ENCODE data around the gene SON.

SON gene

DNA sequence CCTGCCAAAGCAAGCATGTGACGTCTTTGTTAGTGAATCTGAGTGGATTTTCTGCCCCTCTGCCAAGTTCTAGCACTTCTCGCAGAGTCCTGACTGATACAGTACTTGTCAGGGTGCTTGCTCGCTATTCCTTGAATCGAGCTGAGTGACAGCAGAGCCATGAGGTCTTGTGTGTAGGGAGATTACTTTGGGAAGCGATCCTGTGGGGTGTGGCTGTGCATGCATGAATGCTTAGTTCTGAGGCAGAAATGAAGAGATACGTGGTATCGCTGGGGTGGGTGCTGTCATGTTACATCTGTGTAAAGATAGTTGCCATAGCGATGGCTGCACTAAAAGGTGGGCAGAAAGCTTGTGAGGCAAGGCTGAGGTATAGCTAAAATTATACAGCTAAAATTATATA lies 32.0 kb upstream of the SON start:
- TF ChIP-seq, protein P1, sequence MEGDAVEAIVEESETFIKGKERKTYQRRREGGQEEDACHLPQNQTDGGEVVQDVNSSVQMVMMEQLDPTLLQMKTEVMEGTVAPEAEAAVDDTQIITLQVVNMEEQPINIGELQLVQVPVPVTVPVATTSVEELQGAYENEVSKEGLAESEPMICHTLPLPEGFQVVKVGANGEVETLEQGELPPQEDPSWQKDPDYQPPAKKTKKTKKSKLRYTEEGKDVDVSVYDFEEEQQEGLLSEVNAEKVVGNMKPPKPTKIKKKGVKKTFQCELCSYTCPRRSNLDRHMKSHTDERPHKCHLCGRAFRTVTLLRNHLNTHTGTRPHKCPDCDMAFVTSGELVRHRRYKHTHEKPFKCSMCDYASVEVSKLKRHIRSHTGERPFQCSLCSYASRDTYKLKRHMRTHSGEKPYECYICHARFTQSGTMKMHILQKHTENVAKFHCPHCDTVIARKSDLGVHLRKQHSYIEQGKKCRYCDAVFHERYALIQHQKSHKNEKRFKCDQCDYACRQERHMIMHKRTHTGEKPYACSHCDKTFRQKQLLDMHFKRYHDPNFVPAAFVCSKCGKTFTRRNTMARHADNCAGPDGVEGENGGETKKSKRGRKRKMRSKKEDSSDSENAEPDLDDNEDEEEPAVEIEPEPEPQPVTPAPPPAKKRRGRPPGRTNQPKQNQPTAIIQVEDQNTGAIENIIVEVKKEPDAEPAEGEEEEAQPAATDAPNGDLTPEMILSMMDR (IDR thresholded peaks at IDR 0.05; ENCODE audit: unreplicated experiment in 3 of 3) = no peak
- H3K36me3 Mint-ChIP-seq (ENCODE audit: low read depth) = peaks cover 76% of the 10 kb centered on the region
- no peaks in the 10 kb centered on the region for H3K27me3 Mint-ChIP-seq (ENCODE audit: low read depth)
- H3K4me3 Mint-ChIP-seq = no peak overlapping the region
- no peak overlapping the region for H3K27ac Mint-ChIP-seq
- no peaks in the 10 kb centered on the region for H3K9me3 Mint-ChIP-seq
- no peaks in the 10 kb centered on the region for H3K4me1 Mint-ChIP-seq

- H3K9me3 Mint-ChIP-seq = no peaks in the 10 kb centered on the region
- H3K36me3 Mint-ChIP-seq (ENCODE audit: low read depth) = peaks cover 77% of the 10 kb centered on the region
- TF ChIP-seq, protein P1 (IDR thresholded peaks at IDR 0.05; ENCODE audit: unreplicated experiment in 3 of 3) = no peak
These were observed 31.2 kb upstream of the SON start for GRCh38 chr21:33511639-33512038.

DNA sequence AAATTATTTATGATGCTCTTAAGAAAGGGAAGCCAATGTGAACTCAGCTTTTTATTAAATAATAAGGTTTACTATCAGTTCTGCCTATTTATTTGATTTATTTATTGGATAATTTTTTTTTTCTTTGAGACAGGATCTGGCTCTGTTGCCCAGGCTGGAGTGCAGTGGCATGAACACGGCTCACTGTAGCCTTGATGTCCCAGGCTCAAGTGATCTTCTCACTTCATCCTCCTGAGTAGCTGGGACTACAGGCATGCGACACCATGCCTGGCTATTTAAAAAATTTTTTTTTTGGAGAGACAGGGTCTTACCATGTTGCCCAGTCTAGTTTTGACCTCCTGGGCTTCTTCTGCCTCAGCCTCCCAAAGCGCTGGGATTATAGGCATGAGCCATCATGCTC lies 30.4 kb upstream of the SON start:
- H3K9me3 Mint-ChIP-seq = no peaks in the 10 kb centered on the region
- H3K27me3 Mint-ChIP-seq (ENCODE audit: low read depth) = no peaks in the 10 kb centered on the region
- H3K4me3 Mint-ChIP-seq = no peak overlapping the region
- no peak overlapping the region for H3K27ac Mint-ChIP-seq
- TF ChIP-seq, protein P1 (IDR thresholded peaks at IDR 0.05; ENCODE audit: unreplicated experiment in 3 of 3) = no peak
- peaks cover 78% of the 10 kb centered on the region for H3K36me3 Mint-ChIP-seq (ENCODE audit: low read depth)
- no peaks in the 10 kb centered on the region for H3K4me1 Mint-ChIP-seq

More at GRCh38 chr21:33511639-33512038, 31.2 kb upstream of the SON start:
- Mint-ChIP-seq H3K4me1 (no peaks in the 10 kb centered on the region), H3K27ac (no peak overlapping the region), H3K4me3 (no peak overlapping the region), H3K27me3 (ENCODE audit: low read depth) (no peaks in the 10 kb centered on the region)

- Mint-ChIP-seq H3K9me3 (no peaks in the 10 kb centered on the region), H3K36me3 (ENCODE audit: low read depth) (peaks cover 75% of the 10 kb centered on the region), H3K4me1 (no peaks in the 10 kb centered on the region), H3K27me3 (ENCODE audit: low read depth) (no peaks in the 10 kb centered on the region), H3K4me3 (no peak overlapping the region), H3K27ac (no peak overlapping the region)
- TF ChIP-seq, protein P1 (IDR thresholded peaks at IDR 0.05; ENCODE audit: unreplicated experiment in 3 of 3) = no peak
These were observed 28.6 kb upstream of the SON start for GRCh38 chr21:33514229-33514628.

DNA sequence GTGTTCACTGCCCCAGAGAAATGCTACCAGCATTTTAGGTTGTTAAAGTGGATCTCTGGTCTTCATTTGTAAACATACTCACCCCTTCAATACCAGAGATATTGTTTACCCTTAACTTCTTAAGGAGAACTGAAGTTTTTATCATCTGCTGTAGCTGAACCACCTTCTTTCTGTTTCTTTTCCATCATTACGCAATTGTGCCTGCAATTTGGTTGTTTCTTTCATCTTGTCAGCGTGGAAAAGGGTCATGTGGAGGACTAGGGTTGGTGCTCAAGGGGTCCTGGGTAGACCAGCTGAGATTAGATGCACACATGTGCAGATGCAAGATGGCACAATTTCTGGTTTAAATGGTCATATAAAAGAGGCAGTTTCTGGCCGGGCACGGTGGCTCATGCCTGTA lies 23.9 kb upstream of the SON start:
- no peak overlapping the region for H3K27ac Mint-ChIP-seq
- peaks cover 51% of the 10 kb centered on the region for H3K36me3 Mint-ChIP-seq (ENCODE audit: low read depth)
- TF ChIP-seq, protein P1 (IDR thresholded peaks at IDR 0.05; ENCODE audit: unreplicated experiment in 3 of 3) = no peak
- H3K4me3 Mint-ChIP-seq = no peak overlapping the region
- no peaks in the 10 kb centered on the region for H3K27me3 Mint-ChIP-seq (ENCODE audit: low read depth)
- no peaks in the 10 kb centered on the region for H3K4me1 Mint-ChIP-seq
- H3K9me3 Mint-ChIP-seq = no peaks in the 10 kb centered on the region

DNA sequence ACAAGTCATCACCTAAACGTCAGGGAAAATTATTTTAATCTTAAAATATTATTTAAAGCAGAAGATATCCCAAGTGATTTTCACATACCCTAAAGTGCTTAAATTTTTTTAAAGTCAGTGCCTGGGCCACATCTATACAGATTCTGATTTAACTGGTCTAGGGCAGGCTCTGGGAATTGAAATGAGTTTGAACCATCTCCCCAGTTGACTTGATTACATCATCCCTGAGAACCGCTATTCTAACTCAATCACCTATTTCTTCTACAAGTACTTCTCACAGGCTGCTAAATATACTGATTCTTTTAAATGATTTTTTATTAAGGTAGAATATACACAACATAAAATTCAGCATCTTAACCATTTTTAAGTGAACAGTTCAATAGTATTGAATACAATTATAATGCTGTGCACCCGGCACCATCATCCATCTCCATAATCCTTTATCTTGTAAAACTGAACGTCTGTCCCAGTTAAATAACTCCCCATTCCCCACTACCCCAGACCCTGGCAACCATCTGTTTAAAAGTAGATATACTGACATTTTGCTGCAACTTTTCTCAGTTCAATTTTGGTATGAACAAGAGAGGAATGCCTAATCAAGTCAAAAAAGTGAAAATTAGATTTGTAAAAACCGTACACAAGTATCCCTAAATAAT lies 20.4 kb upstream of the SON start:
- Mint-ChIP-seq H3K27ac (no peak overlapping the region), H3K9me3 (no peaks in the 10 kb centered on the region), H3K4me1 (no peaks in the 10 kb centered on the region), H3K4me3 (no peak overlapping the region), H3K36me3 (ENCODE audit: low read depth) (peaks cover 44% of the 10 kb centered on the region), H3K27me3 (ENCODE audit: low read depth) (no peaks in the 10 kb centered on the region)
- TF ChIP-seq, protein P1 (IDR thresholded peaks at IDR 0.05; ENCODE audit: unreplicated experiment in 3 of 3) = no peak

All from nephron (organoid).